IMR-90 (cell line): ENCODE data around the gene ESRP2. TPM values are rescaled to one million over a fixed set of nuclear protein-coding genes. Genes with fewer than 3 reads are reported as not detected.

Experiments used
- ATAC-seq: fragments of 200-7000 bp; cut with Tn5 transposase; 2 replicates; pipeline ENCODE4 v1.9.1; 2020; ENCODE audit warnings: low read depth, mild to moderate bottlenecking, moderate library complexity
- BruUV-seq: library from RNA; stranded (reverse); fragments of 400-500 nt; replicated peaks from 2 replicates; lab custom pipeline; 2021; lab: Mats Ljungman, UMichigan
- CTCF ChIA-PET: fragments of 300-600 bp; formaldehyde crosslinking; extraction: SDS; loops from one replicate; lab custom pipeline; 2021; ENCODE audit warnings: antibody characterized with exemption; lab: Yijun Ruan, JAX
- POLR2A ChIA-PET: fragments of 300-600 bp; sonication (Branson Sonifier 250); formaldehyde crosslinking; loops from one replicate; lab custom pipeline; 2022; ENCODE audit warnings: antibody characterized with exemption; ENCODE audit not compliant: unreplicated experiment; lab: Charles Lee
- DNase-seq: peaks from one replicate; pipeline ENCODE4 v3.0.0; 2013
- H2AFZ ChIP-seq: replicated peaks from 2 replicates; pipeline ENCODE3; 2013; ENCODE audit warnings: low read length, mild to moderate bottlenecking; ENCODE audit not compliant: poor library complexity
- H2AK5ac ChIP-seq: 2 replicates; pipeline ENCODE4 v1.6.1; 2013; ENCODE audit warnings: low read depth, low read length, inconsistent platforms
- H2AK9ac ChIP-seq: replicated peaks from 2 replicates; pipeline ENCODE3; 2013; ENCODE audit warnings: mild to moderate bottlenecking, low read depth, low read length, moderate library complexity; ENCODE audit not compliant: poor library complexity
- H2BK120ac ChIP-seq: 2 replicates; pipeline ENCODE4 v1.6.1; 2013; ENCODE audit warnings: low read depth, low read length, inconsistent platforms
- H2BK15ac ChIP-seq: 3 replicates; pipeline ENCODE4 v1.6.1; 2013; ENCODE audit warnings: low read depth, low read length, inconsistent platforms
- H2BK20ac ChIP-seq: 2 replicates; pipeline ENCODE4 v1.6.1; 2013; ENCODE audit warnings: low read depth, mild to moderate bottlenecking, inconsistent platforms, low read length, moderate library complexity
- H2BK5ac ChIP-seq: 2 replicates; pipeline ENCODE4 v1.6.1; 2013; ENCODE audit warnings: mild to moderate bottlenecking, low read depth, low read length, inconsistent platforms; ENCODE audit not compliant: poor library complexity, severe bottlenecking
- H3K14ac ChIP-seq: replicated peaks from 2 replicates; pipeline ENCODE4 v1.6.1; 2013; ENCODE audit warnings: low read depth, low read length, inconsistent platforms
- H3K18ac ChIP-seq: 2 replicates; pipeline ENCODE4 v1.6.1; 2013; ENCODE audit warnings: low read depth, low read length, control low read depth
- H3K23ac ChIP-seq: 2 replicates; pipeline ENCODE4 v1.6.1; 2013; ENCODE audit warnings: low read depth, low read length, inconsistent platforms
- H3K27ac ChIP-seq: 2 replicates; pipeline ENCODE4 v1.5.1; 2013; ENCODE audit warnings: mild to moderate bottlenecking, control low read depth, low read length; ENCODE audit not compliant: insufficient read depth
- H3K27me3 ChIP-seq: 2 replicates; pipeline ENCODE4 v1.6.1; 2013; ENCODE audit warnings: low read length; ENCODE audit not compliant: control insufficient read depth, insufficient read depth
- H3K36me3 ChIP-seq: 2 replicates; pipeline ENCODE4 v1.6.1; 2013; ENCODE audit warnings: low read length, mixed read lengths; ENCODE audit not compliant: control insufficient read depth, insufficient read depth
- H3K4ac ChIP-seq: 2 replicates; pipeline ENCODE4 v1.6.1; 2013; ENCODE audit warnings: low read depth, low read length, inconsistent platforms
- H3K4me1 ChIP-seq: 2 replicates; pipeline ENCODE4 v1.6.1; 2013; ENCODE audit warnings: low read length, mixed read lengths; ENCODE audit not compliant: control insufficient read depth, insufficient read depth
- H3K4me2 ChIP-seq: 2 replicates; pipeline ENCODE4 v1.6.1; 2013; ENCODE audit warnings: low read depth, mild to moderate bottlenecking, control low read depth, low read length, moderate library complexity
- H3K4me3 ChIP-seq: 2 replicates; pipeline ENCODE4 v1.5.1; 2013; ENCODE audit warnings: low read depth, mild to moderate bottlenecking, control low read depth, low read length, moderate library complexity; ENCODE audit not compliant: insufficient read depth
- H3K56ac ChIP-seq: 2 replicates; pipeline ENCODE4 v1.6.1; 2013; ENCODE audit warnings: low read length, inconsistent platforms; ENCODE audit not compliant: insufficient read depth; ENCODE audit errors: extremely low read depth
- H3K79me1 ChIP-seq, 2 experiments: 2 replicates each; pipeline ENCODE4 v1.6.1; 2013; ENCODE audit warnings: low read length in 2 of 2, inconsistent platforms in 1 of 2, low read depth in 1 of 2
- H3K9ac ChIP-seq: 2 replicates; pipeline ENCODE4 v1.6.1; 2013; ENCODE audit warnings: low read depth, low read length, control low read depth
- H3K9me1 ChIP-seq: 2 replicates; pipeline ENCODE4 v1.6.1; 2013; ENCODE audit warnings: low read length, inconsistent platforms; ENCODE audit not compliant: insufficient read depth
- H3K9me3 ChIP-seq: 2 replicates; pipeline ENCODE4 v1.6.1; 2013; ENCODE audit warnings: low read length; ENCODE audit not compliant: control insufficient read depth, insufficient read depth
- H4K20me1 ChIP-seq: 2 replicates; pipeline ENCODE4 v1.6.1; 2013; ENCODE audit warnings: low read length, inconsistent platforms; ENCODE audit not compliant: insufficient read depth
- H4K5ac ChIP-seq: 2 replicates; pipeline ENCODE4 v1.6.1; 2013; ENCODE audit warnings: mild to moderate bottlenecking, low read depth, low read length, control low read depth
- H4K8ac ChIP-seq, 2 experiments: 2 replicates each; pipeline ENCODE4 v1.6.1; 2013; ENCODE audit warnings: low read depth in 2 of 2, low read length in 2 of 2, control low read depth in 1 of 2, inconsistent platforms in 1 of 2
- H4K91ac ChIP-seq: 2 replicates; pipeline ENCODE4 v1.6.1; 2013; ENCODE audit warnings: low read depth, low read length, inconsistent platforms; ENCODE audit not compliant: insufficient read depth
- BHLHE40 ChIP-seq: fragments of 150-350 bp; IDR thresholded peaks from 2 replicates; pipeline ENCODE4 v1.6.1; 2016; ENCODE audit warnings: mild to moderate bottlenecking, low read depth, low read length
- CEBPB ChIP-seq: IDR thresholded peaks from 2 replicates; pipeline ENCODE4 v1.6.1; 2012; ENCODE audit warnings: low read depth, low read length, improper control_type of control experiment
- CHD1 ChIP-seq: IDR thresholded peaks from 2 replicates; pipeline ENCODE4 v1.6.1; 2012; ENCODE audit warnings: low read depth, low read length, improper control_type of control experiment
- CTCF ChIP-seq: conservative IDR thresholded peaks from 2 replicates; pipeline ENCODE4 v1.5.1; 2012; ENCODE audit warnings: mild to moderate bottlenecking, low read depth, low read length, improper control_type of control experiment
- ELK1 ChIP-seq: fragments of 150-350 bp; IDR thresholded peaks from 2 replicates; pipeline ENCODE4 v1.6.1; 2016; ENCODE audit warnings: low read depth, mild to moderate bottlenecking, low read length, moderate library complexity, borderline replicate concordance
- FOS ChIP-seq: fragments of 150-350 bp; IDR thresholded peaks from 2 replicates; pipeline ENCODE4 v1.6.1; 2016; ENCODE audit warnings: low read depth, low read length
- MAFK ChIP-seq: IDR thresholded peaks from 2 replicates; pipeline ENCODE4 v1.6.1; 2012; ENCODE audit warnings: low read depth, low read length, improper control_type of control experiment
- MAZ ChIP-seq: IDR thresholded peaks from 2 replicates; pipeline ENCODE4 v1.6.1; 2012; ENCODE audit warnings: low read depth, mild to moderate bottlenecking, low read length, improper control_type of control experiment, moderate library complexity, borderline replicate concordance
- MXI1 ChIP-seq: IDR thresholded peaks from 2 replicates; pipeline ENCODE4 v1.6.1; 2012; ENCODE audit warnings: low read depth, mild to moderate bottlenecking, low read length, moderate library complexity, borderline replicate concordance
- NFE2L2 ChIP-seq: fragments of 150-350 bp; IDR thresholded peaks from 2 replicates; pipeline ENCODE4 v1.6.1; 2016; ENCODE audit warnings: low read depth, mild to moderate bottlenecking, low read length
- POLR2A ChIP-seq: IDR thresholded peaks from 2 replicates; pipeline ENCODE4 v1.6.1; 2012; ENCODE audit warnings: mild to moderate bottlenecking, low read depth, low read length
- RAD21 ChIP-seq: IDR thresholded peaks from 2 replicates; pipeline ENCODE4 v1.6.1; 2012; ENCODE audit warnings: low read length, improper control_type of control experiment
- RCOR1 ChIP-seq: IDR thresholded peaks from 2 replicates; pipeline ENCODE4 v1.6.1; 2012; ENCODE audit warnings: mild to moderate bottlenecking, low read length, improper control_type of control experiment; ENCODE audit not compliant: insufficient replicate concordance
- RFX5 ChIP-seq: IDR thresholded peaks from 2 replicates; pipeline ENCODE4 v1.8.0; 2012; ENCODE audit warnings: low read depth, mild to moderate bottlenecking, low read length, moderate library complexity
- SMC3 ChIP-seq: fragments of 150-350 bp; IDR thresholded peaks from 2 replicates; pipeline ENCODE4 v1.6.1; 2016; ENCODE audit warnings: low read depth, mild to moderate bottlenecking, antibody characterized with exemption, low read length, moderate library complexity
- USF2 ChIP-seq: fragments of 150-350 bp; IDR thresholded peaks from 2 replicates; pipeline ENCODE4 v1.6.1; 2017; ENCODE audit warnings: mild to moderate bottlenecking, antibody characterized with exemption, low read length, low read depth
- WGBS, 2 experiments: methylation state at CpG; one replicate each; pipeline versions ENCODE4 v1.1.5 to v1.1.7; 2013; ENCODE audit warnings: missing lambda C conversion rate in 2 of 2; ENCODE audit not compliant: insufficient read length in 1 of 2; ENCODE audit errors: extremely low coverage in 2 of 2; 5-methylcytosine and 5-hydroxymethylcytosine counted together
- dilution Hi-C: fragments of 300-500 bp; cut with HindIII; formaldehyde crosslinking; loops from one replicate; pipeline ENCODE4 v1.14.3; 2018; ENCODE audit warnings: low sequenced_read_pairs; ENCODE audit not compliant: unreplicated experiment
- in situ Hi-C: fragments of 300-500 bp; cut with MboI; formaldehyde crosslinking; loops from 3 replicates; pipeline ENCODE4 v1.14.3; 2019; ENCODE audit warnings: low sequenced_read_pairs, inconsistent platforms, mixed read lengths
- intact Hi-C: fragments of 100-400 bp; cut with micrococcal nuclease; formaldehyde crosslinking; loops from 2 replicates; pipeline ENCODE4 v1.10.0; 2022
- polyA plus RNA-seq, 3 experiments: library from polyadenylated mRNA; depleted of rRNA; stranded (reverse); fragments of >200 nt; gene quantifications; 2 replicates each; pipeline ENCODE4 v1.2.3, GENCODE V29; 2012; ENCODE audit warnings: low replicate concordance in 1 of 3
- total RNA-seq: library from RNA; depleted of rRNA; stranded (reverse); fragments of >200 nt; gene quantifications from 2 replicates; pipeline ENCODE4 v1.2.3, GENCODE V29; 2012

Gene ESRP2
- total and polyA plus RNA-seq, 2 of the 4 experiments (the other 2 are of a cell fraction): 0.07 TPM; not detected in 1

- peaks cover 27% of the 10 kb centered on the region for H3K9me1 ChIP-seq
- H3K9ac ChIP-seq: no peak overlapping the region
- no peak overlapping the region for H2AFZ ChIP-seq
- H2AK9ac ChIP-seq: peak overlapping the region; percentile 77
- intact Hi-C loops: no loop called here
- 93% methylated on average over 4 of the region's 5 CpGs; no CpG with 5 or more reads in 1 of the 2 experiments for WGBS, 2 experiments
- BruUV-seq: no TSS peak
- no peak for TF ChIP-seq MAZ
- no peak for TF ChIP-seq CEBPB
- TF ChIP-seq NFE2L2: no peak
- no peak for TF ChIP-seq RFX5
- no peak for TF ChIP-seq MAFK
- no peak for TF ChIP-seq BHLHE40
- TF ChIP-seq CTCF: no peak
- TF ChIP-seq USF2: no peak
- no peak for TF ChIP-seq POLR2A
- no peak for TF ChIP-seq ELK1
- no peak for TF ChIP-seq MXI1
- no peak for TF ChIP-seq RCOR1
- TF ChIP-seq RAD21: no peak
- no peak for TF ChIP-seq CHD1
- no peak for TF ChIP-seq FOS
- no peak for TF ChIP-seq SMC3
- no peak overlapping the region for H3K14ac ChIP-seq
- H3K4ac ChIP-seq: no peak overlapping the region
- no peaks in the 10 kb centered on the region for H4K20me1 ChIP-seq
- H3K9me3 ChIP-seq: no peaks in the 10 kb centered on the region
- no peaks in the 10 kb centered on the region for H3K27me3 ChIP-seq
- no peak overlapping the region for H4K5ac ChIP-seq
- no peak overlapping the region for H2BK5ac ChIP-seq
- H2BK15ac ChIP-seq: no peak overlapping the region
- no peak overlapping the region for H4K8ac ChIP-seq
- no peak overlapping the region for H4K91ac ChIP-seq
- no peak overlapping the region for H3K27ac ChIP-seq
- no peak overlapping the region for H3K56ac ChIP-seq
- no peak for DNase-seq
- POLR2A ChIA-PET: no interaction called here
- peaks cover 14% of the 10 kb centered on the region for H3K4me1 ChIP-seq
- CTCF ChIA-PET: no interaction called here
- peaks cover 30 to 49% of the 10 kb centered on the region in 2 experiments for H3K79me1 ChIP-seq
- dilution Hi-C loops: no loop called here
- H2BK20ac ChIP-seq: no peak overlapping the region
- H3K4me3 ChIP-seq: no peak overlapping the region
- H3K36me3 ChIP-seq: peaks cover 8% of the 10 kb centered on the region
- H3K4me2 ChIP-seq: 0 out of 2 replicates have a peak overlapping the region, but pooled peaks have one; percentile 94
- no peak for ATAC-seq
- no peak overlapping the region for H2AK5ac ChIP-seq
- no peak overlapping the region for H3K18ac ChIP-seq
- in situ Hi-C loops: no loop called here
- no peak overlapping the region for H2BK120ac ChIP-seq
- H3K23ac ChIP-seq: peak overlapping the region; percentile 27; the same call in 1 of the 2 replicates
Observed at GRCh38 chr16:68246666-68247065, 10.7 kb upstream of the ESRP2 start.
